ENCODE data around the gene ACAN. TPM values are rescaled to one million over a fixed set of nuclear protein-coding genes. Genes with fewer than 3 reads are reported as not detected.

Gene ACAN
- total RNA-seq, 1 donor from 2014 or later = not detected

DNA sequence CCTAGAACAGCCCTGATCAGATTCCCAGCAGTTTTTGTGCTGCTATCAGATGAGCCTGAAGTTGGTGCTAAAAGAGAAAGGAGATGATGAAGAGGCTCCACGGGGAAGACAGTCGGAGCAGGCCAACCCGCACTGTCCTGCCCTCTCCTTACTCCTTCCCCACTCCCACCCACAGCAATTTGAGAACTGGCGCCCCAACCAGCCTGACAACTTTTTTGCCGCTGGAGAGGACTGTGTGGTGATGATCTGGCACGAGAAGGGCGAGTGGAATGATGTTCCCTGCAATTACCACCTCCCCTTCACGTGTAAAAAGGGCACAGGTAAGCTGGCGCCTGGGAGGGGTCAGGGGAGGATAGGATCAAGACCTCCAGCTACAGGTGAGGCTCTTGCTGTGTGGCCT is 69.5 kb downstream of the ACAN start:
- no peaks in the 10 kb centered on the region for H3K36me3 ChIP-seq (ENCODE audit: control insufficient read depth, insufficient read depth, low read length)
- DNase-seq (ENCODE audit: low read depth) (no peak), FAIRE-seq (no peak)
- TF ChIP-seq, protein P1, sequence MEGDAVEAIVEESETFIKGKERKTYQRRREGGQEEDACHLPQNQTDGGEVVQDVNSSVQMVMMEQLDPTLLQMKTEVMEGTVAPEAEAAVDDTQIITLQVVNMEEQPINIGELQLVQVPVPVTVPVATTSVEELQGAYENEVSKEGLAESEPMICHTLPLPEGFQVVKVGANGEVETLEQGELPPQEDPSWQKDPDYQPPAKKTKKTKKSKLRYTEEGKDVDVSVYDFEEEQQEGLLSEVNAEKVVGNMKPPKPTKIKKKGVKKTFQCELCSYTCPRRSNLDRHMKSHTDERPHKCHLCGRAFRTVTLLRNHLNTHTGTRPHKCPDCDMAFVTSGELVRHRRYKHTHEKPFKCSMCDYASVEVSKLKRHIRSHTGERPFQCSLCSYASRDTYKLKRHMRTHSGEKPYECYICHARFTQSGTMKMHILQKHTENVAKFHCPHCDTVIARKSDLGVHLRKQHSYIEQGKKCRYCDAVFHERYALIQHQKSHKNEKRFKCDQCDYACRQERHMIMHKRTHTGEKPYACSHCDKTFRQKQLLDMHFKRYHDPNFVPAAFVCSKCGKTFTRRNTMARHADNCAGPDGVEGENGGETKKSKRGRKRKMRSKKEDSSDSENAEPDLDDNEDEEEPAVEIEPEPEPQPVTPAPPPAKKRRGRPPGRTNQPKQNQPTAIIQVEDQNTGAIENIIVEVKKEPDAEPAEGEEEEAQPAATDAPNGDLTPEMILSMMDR (IDR thresholded peaks at IDR 0.05; ENCODE audit: insufficient read depth, low read length, severe bottlenecking) = no peak
- H3K27me3 ChIP-seq (ENCODE audit: control insufficient read depth, insufficient read depth, low read length) = peaks cover 5% of the 10 kb centered on the region
- H3K4me3 ChIP-seq (ENCODE audit: low read depth, low read length) = no peak overlapping the region

DNA sequence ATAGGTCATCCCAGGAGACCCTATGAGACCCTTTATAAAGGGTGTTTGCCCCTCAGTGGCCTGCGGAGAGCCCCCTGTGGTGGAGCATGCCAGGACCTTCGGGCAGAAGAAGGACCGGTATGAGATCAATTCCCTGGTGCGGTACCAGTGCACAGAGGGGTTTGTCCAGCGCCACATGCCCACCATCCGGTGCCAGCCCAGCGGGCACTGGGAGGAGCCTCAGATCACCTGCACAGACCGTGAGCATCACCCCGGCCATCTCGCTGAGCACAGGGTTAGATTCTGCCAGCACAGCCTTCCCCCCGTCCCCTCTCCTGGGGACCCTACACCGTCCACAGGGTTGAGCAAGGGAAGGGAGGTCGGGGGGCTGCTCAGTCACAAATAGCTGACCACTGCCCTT is 70.5 kb downstream of the ACAN start:
- no peaks in the 10 kb centered on the region for H3K36me3 ChIP-seq (ENCODE audit: control insufficient read depth, insufficient read depth, low read length)
- H3K4me3 ChIP-seq (ENCODE audit: low read depth, low read length) = no peak overlapping the region
- peaks cover 5% of the 10 kb centered on the region for H3K27me3 ChIP-seq (ENCODE audit: control insufficient read depth, insufficient read depth, low read length)
- TF ChIP-seq, protein P1 (IDR thresholded peaks at IDR 0.05; ENCODE audit: insufficient read depth, low read length, severe bottlenecking) = no peak
- no peak for FAIRE-seq
- DNase-seq (ENCODE audit: low read depth) = no peak

DNA sequence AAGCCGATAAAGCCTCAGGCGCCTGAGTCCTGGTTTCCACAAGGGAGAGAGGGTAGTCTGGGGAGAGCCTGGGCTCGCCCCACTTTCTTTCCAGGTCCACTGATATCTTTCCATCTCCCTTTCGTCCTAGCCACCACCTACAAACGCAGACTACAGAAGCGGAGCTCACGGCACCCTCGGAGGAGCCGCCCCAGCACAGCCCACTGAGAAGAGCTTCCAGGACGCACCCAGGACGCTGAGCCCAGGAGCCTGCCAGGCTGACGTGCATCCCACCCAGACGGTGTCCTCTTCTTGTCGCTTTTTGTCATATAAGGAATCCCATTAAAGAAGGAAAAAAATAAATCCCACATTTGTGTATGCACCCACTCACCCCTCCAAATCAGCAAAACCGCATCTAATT is 71.0 kb downstream of the ACAN start:
- Histone ChIP-seq H3K36me3 (ENCODE audit: control insufficient read depth, insufficient read depth, low read length) (no peaks in the 10 kb centered on the region), H3K27me3 (ENCODE audit: control insufficient read depth, insufficient read depth, low read length) (peaks cover 5% of the 10 kb centered on the region), H3K4me3 (ENCODE audit: low read depth, low read length) (no peak overlapping the region)
- no peak for DNase-seq (ENCODE audit: low read depth)
- FAIRE-seq = no peak
- TF ChIP-seq, protein P1 (IDR thresholded peaks at IDR 0.05; ENCODE audit: insufficient read depth, low read length, severe bottlenecking) = no peak

DNA sequence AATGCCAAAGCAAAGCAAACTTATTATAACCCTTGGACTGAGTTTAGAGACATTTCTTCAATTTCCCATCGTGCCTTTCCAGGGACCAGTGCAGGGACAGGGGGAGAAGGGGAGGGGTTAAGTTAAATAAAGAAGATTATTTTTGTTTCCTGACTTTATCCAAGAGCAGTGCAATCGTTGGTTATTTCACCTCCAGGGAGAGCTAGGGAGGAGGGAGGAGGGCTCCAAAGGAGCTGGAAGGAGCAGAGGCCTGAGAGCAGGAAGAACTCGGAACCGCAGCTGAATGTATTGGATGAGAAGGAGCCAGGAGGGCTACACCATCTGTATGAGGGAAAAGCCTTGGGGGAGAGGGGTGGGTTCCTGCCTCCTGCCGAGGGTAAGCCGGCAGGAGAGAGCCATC is 71.4 kb downstream of the ACAN start:
- no peak overlapping the region for H3K4me3 ChIP-seq (ENCODE audit: low read depth, low read length)
- H3K36me3 ChIP-seq (ENCODE audit: control insufficient read depth, insufficient read depth, low read length) = no peaks in the 10 kb centered on the region
- DNase-seq (ENCODE audit: low read depth) = no peak
- no peak for FAIRE-seq
- TF ChIP-seq, protein P1 (IDR thresholded peaks at IDR 0.05; ENCODE audit: insufficient read depth, low read length, severe bottlenecking) = no peak
- peaks cover 5% of the 10 kb centered on the region for H3K27me3 ChIP-seq (ENCODE audit: control insufficient read depth, insufficient read depth, low read length)

DNA sequence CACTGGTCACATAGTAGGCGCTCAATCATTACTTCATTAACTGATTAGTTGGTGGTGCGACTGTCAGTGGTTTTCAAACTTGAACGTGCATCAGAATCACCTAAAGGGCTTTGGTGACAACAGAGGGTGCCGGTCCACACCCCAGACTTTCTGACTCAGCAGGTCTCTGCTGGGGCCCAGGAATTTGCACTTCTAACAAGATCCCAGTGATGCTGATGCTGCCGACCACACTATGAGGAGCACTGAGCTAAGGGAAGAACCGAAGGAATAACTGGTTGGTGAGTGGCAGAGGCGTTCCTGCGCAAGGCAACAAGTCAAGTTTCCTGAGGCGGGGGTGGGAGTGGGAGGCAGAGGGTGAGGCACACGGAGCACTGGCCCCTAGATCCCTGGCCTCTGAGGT is 73.3 kb downstream of the ACAN start:
- Histone ChIP-seq H3K36me3 (ENCODE audit: control insufficient read depth, insufficient read depth, low read length) (no peaks in the 10 kb centered on the region), H3K4me3 (ENCODE audit: low read depth, low read length) (no peak overlapping the region), H3K27me3 (ENCODE audit: control insufficient read depth, insufficient read depth, low read length) (peaks cover 5% of the 10 kb centered on the region)
- no peak for DNase-seq (ENCODE audit: low read depth)
- TF ChIP-seq, protein P1 (IDR thresholded peaks at IDR 0.05; ENCODE audit: insufficient read depth, low read length, severe bottlenecking) = no peak
- FAIRE-seq = peak; percentile 7

DNA sequence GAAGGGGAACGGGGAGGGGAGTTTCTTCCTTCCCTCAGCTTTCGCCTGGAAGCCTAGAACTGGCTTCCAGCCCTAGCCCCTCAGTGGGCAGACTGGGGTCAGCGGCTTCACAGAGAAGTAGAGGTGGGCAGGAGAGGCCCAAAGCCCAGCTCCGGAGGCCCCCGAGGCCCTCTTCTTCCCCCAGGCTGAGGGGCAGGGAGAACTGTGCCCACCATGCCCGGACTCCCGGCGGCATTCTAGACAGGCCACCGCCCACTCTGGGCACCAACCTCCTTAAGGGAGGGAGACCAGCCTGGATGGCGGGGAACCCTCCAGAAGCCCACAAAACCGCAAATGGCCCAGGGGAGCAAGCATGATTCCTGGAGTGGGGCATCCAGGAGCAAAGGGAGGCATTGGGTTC is 74.2 kb downstream of the ACAN start:
- Histone ChIP-seq H3K27me3 (ENCODE audit: control insufficient read depth, insufficient read depth, low read length) (no peaks in the 10 kb centered on the region), H3K4me3 (ENCODE audit: low read depth, low read length) (no peak overlapping the region), H3K36me3 (ENCODE audit: control insufficient read depth, insufficient read depth, low read length) (no peaks in the 10 kb centered on the region)
- TF ChIP-seq, protein P1 (IDR thresholded peaks at IDR 0.05; ENCODE audit: insufficient read depth, low read length, severe bottlenecking) = no peak
- DNase-seq (ENCODE audit: low read depth) (no peak), FAIRE-seq (no peak)
